H9 (cell line): ENCODE measurements around the gene YAP1. TPM values are rescaled to one million over a fixed set of nuclear protein-coding genes. Genes with fewer than 3 reads are reported as not detected.

ENCODE experiments used
- DNase-seq: peaks from one replicate; pipeline ENCODE4 v3.0.0-alpha.2; 2017
- H2AFZ ChIP-seq: one replicate; pipeline ENCODE4 v1.6.1; 2013; ENCODE audit warnings: mild to moderate bottlenecking, low read length, control low read depth, moderate library complexity
- H2AK5ac ChIP-seq: 2 replicates; pipeline ENCODE4 v1.6.1; 2013; ENCODE audit warnings: low read length, control low read depth, mixed read lengths; ENCODE audit not compliant: insufficient read length
- H2BK120ac ChIP-seq: one replicate; pipeline ENCODE4 v1.6.1; 2013; ENCODE audit warnings: low read depth, mild to moderate bottlenecking, low read length, control low read depth, inconsistent platforms; ENCODE audit not compliant: poor library complexity, severe bottlenecking
- H2BK12ac ChIP-seq: 2 replicates; pipeline ENCODE4 v1.6.1; 2013; ENCODE audit warnings: low read length, control low read depth, mixed read lengths, low read depth; ENCODE audit not compliant: insufficient read length
- H2BK15ac ChIP-seq: 2 replicates; pipeline ENCODE4 v1.6.1; 2013; ENCODE audit warnings: low read depth, low read length, control low read depth
- H2BK20ac ChIP-seq: one replicate; pipeline ENCODE4 v1.6.1; 2013; ENCODE audit warnings: low read depth, mild to moderate bottlenecking, low read length, control low read depth, inconsistent platforms; ENCODE audit not compliant: poor library complexity, severe bottlenecking
- H2BK5ac ChIP-seq: 2 replicates; pipeline ENCODE4 v1.6.1; 2013; ENCODE audit warnings: low read length, control low read depth, mixed read lengths; ENCODE audit not compliant: insufficient read length
- H3K14ac ChIP-seq: 2 replicates; pipeline ENCODE4 v1.6.1; 2013; ENCODE audit warnings: low read length, control low read depth; ENCODE audit not compliant: insufficient read depth
- H3K18ac ChIP-seq: 2 replicates; pipeline ENCODE4 v1.6.1; 2013; ENCODE audit warnings: low read depth, mild to moderate bottlenecking, mixed read lengths, low read length, control low read depth; ENCODE audit not compliant: insufficient read length
- H3K23ac ChIP-seq: 2 replicates; pipeline ENCODE4 v1.6.1; 2013; ENCODE audit warnings: low read length, control low read depth, mixed read lengths, low read depth; ENCODE audit not compliant: insufficient read length
- H3K23me2 ChIP-seq: 2 replicates; pipeline ENCODE4 v1.6.1; 2013; ENCODE audit warnings: low read depth, mild to moderate bottlenecking, mixed read lengths, low read length, control low read depth; ENCODE audit not compliant: insufficient read length, poor library complexity, severe bottlenecking
- H3K27ac ChIP-seq: 2 replicates; pipeline ENCODE4 v1.5.1; 2013; ENCODE audit warnings: low read length, control low read depth, mixed read lengths, low read depth; ENCODE audit not compliant: insufficient read length
- H3K27me3 ChIP-seq: 2 replicates; pipeline ENCODE4 v1.6.1; 2013; ENCODE audit warnings: low read length, control low read depth, inconsistent platforms; ENCODE audit not compliant: insufficient read depth
- H3K4ac ChIP-seq: 2 replicates; pipeline ENCODE4 v1.6.1; 2013; ENCODE audit warnings: low read depth, mild to moderate bottlenecking, control low read depth, inconsistent platforms, low read length, moderate library complexity
- H3K4me1 ChIP-seq: 2 replicates; pipeline ENCODE4 v1.6.1; 2013; ENCODE audit warnings: low read length, control low read depth, inconsistent platforms; ENCODE audit not compliant: insufficient read depth
- H3K4me2 ChIP-seq: 2 replicates; pipeline ENCODE4 v1.6.1; 2013; ENCODE audit warnings: low read length, control low read depth, mixed read lengths; ENCODE audit not compliant: insufficient read length, insufficient read depth
- H3K56ac ChIP-seq: 2 replicates; pipeline ENCODE4 v1.6.1; 2013; ENCODE audit warnings: low read depth, mild to moderate bottlenecking, mixed read lengths, low read length, control low read depth; ENCODE audit not compliant: insufficient read length
- H3K79me1 ChIP-seq: 2 replicates; pipeline ENCODE4 v1.6.1; 2013; ENCODE audit warnings: low read depth, mild to moderate bottlenecking, moderate library complexity, low read length, control low read depth, inconsistent platforms; ENCODE audit not compliant: insufficient read depth, poor library complexity, severe bottlenecking
- H3K79me2 ChIP-seq: 2 replicates; pipeline ENCODE4 v1.6.1; 2013; ENCODE audit warnings: low read length, control low read depth, inconsistent platforms; ENCODE audit not compliant: insufficient read depth
- H3K9ac ChIP-seq: 2 replicates; pipeline ENCODE4 v1.6.1; 2013; ENCODE audit warnings: low read length, control low read depth, mixed read lengths; ENCODE audit not compliant: insufficient read length; ENCODE audit errors: extremely low read depth
- H3K9me3 ChIP-seq: one replicate; pipeline ENCODE4 v1.6.1; 2013; ENCODE audit warnings: low read depth, low read length, inconsistent platforms; ENCODE audit not compliant: control insufficient read depth
- H3T11ph ChIP-seq: one replicate; pipeline ENCODE4 v1.6.1; 2013; ENCODE audit warnings: mild to moderate bottlenecking, low read length, control low read depth, inconsistent platforms
- H4K20me1 ChIP-seq: one replicate; pipeline ENCODE4 v1.6.1; 2013; ENCODE audit not compliant: control insufficient read depth, insufficient read length, insufficient read depth
- H4K5ac ChIP-seq: 2 replicates; pipeline ENCODE4 v1.6.1; 2013; ENCODE audit warnings: low read depth, mild to moderate bottlenecking, mixed read lengths, low read length, control low read depth; ENCODE audit not compliant: insufficient read length
- H4K8ac ChIP-seq: replicated peaks from 2 replicates; pipeline ENCODE4 v1.6.1; 2013; ENCODE audit warnings: low read length, control low read depth, mixed read lengths, low read depth; ENCODE audit not compliant: insufficient read length
- H4K91ac ChIP-seq: 2 replicates; pipeline ENCODE4 v1.6.1; 2013; ENCODE audit warnings: low read depth, mild to moderate bottlenecking, moderate library complexity, mixed read lengths, low read length, control low read depth; ENCODE audit not compliant: insufficient read length
- H3K27ac Mint-ChIP-seq, 3 experiments: 2 replicates in 2 of 3; 3 replicates in 1 of 3; pipeline ENCODE4 v1.8.0; 2020 to 2021; ENCODE audit warnings: mixed read lengths in 3 of 3, mild to moderate bottlenecking in 1 of 3, moderate library complexity in 1 of 3
- H3K27me3 Mint-ChIP-seq: 2 replicates; pipeline ENCODE4 v1.8.0; 2021; ENCODE audit warnings: low read depth, mild to moderate bottlenecking, moderate library complexity, mixed read lengths
- H3K36me3 Mint-ChIP-seq, 3 experiments: 2 replicates in 2 of 3; 3 replicates in 1 of 3; pipeline ENCODE4 v1.8.0; 2020 to 2021; ENCODE audit warnings: low read depth in 3 of 3, mixed read lengths in 3 of 3; ENCODE audit not compliant: insufficient read depth in 1 of 3
- H3K4me1 Mint-ChIP-seq, 2 experiments: 2 replicates each; pipeline ENCODE4 v1.8.0; 2020; ENCODE audit warnings: mixed read lengths in 2 of 2
- H3K4me3 Mint-ChIP-seq, 2 experiments: 2 replicates in 1 of 2; 3 replicates in 1 of 2; pipeline ENCODE4 v1.8.0; 2020 to 2021; ENCODE audit warnings: mild to moderate bottlenecking in 2 of 2, mixed read lengths in 2 of 2, moderate library complexity in 1 of 2
- H3K9me3 Mint-ChIP-seq, 2 experiments: 2 replicates in 1 of 2; 3 replicates in 1 of 2; pipeline ENCODE4 v1.8.0; 2020; ENCODE audit warnings: mild to moderate bottlenecking in 2 of 2, mixed read lengths in 2 of 2, moderate library complexity in 1 of 2
- CTCF ChIP-seq: fragments of 200-600 bp; sonication (generic); conservative IDR thresholded peaks from 3 replicates; pipeline ENCODE4 v1.8.0; 2021; ENCODE audit warnings: antibody characterized with exemption, mild to moderate bottlenecking
- total RNA-seq: library from RNA; stranded (reverse); gene quantifications from 2 replicates; pipeline ENCODE4 v1.2.1, GENCODE V29; 2021

Gene YAP1
- total RNA-seq, 1 experiment from 2014 or later: 124 TPM

- H3K27ac Mint-ChIP-seq: no peak overlapping the region
- H3K27me3 ChIP-seq: no peaks in the 10 kb centered on the region
- H3K79me2 ChIP-seq: no peaks in the 10 kb centered on the region
- H4K5ac ChIP-seq: no peak overlapping the region
- H3K23ac ChIP-seq: no peak overlapping the region
- no peak overlapping the region for H4K8ac ChIP-seq
- H3K18ac ChIP-seq: no peak overlapping the region
- no peak overlapping the region for H3T11ph ChIP-seq
- no peak overlapping the region for H3K27ac ChIP-seq
- no peaks in the 10 kb centered on the region for H3K23me2 ChIP-seq
- H3K36me3 Mint-ChIP-seq: no peaks in the 10 kb centered on the region
- no peak overlapping the region for H2BK120ac ChIP-seq
- H3K4me2 ChIP-seq: no peak overlapping the region
- H3K4me1 ChIP-seq: no peaks in the 10 kb centered on the region
- no peak overlapping the region for H4K91ac ChIP-seq
- no peak overlapping the region for H2BK15ac ChIP-seq
- no peak for TF ChIP-seq CTCF
- H2AK5ac ChIP-seq: no peak overlapping the region
- no peaks in the 10 kb centered on the region for H3K9me3 Mint-ChIP-seq
- no peak overlapping the region for H2BK12ac ChIP-seq
- H2BK5ac ChIP-seq: no peak overlapping the region
- H2BK20ac ChIP-seq: no peak overlapping the region
- no peak overlapping the region for H3K9ac ChIP-seq
- no peak overlapping the region for H3K4me3 Mint-ChIP-seq
- peaks cover under 1% of the 10 kb centered on the region in 2 experiments; a peak in 3 of 4 replicates for H3K4me1 Mint-ChIP-seq
- no peaks in the 10 kb centered on the region for H3K79me1 ChIP-seq
- no peak overlapping the region for H3K4ac ChIP-seq
- no peaks in the 10 kb centered on the region for H3K27me3 Mint-ChIP-seq
- no peaks in the 10 kb centered on the region for H4K20me1 ChIP-seq
- no peak overlapping the region for H3K56ac ChIP-seq
- H3K9me3 ChIP-seq: no peaks in the 10 kb centered on the region
- no peak overlapping the region for H3K14ac ChIP-seq
- no peak overlapping the region for H2AFZ ChIP-seq
- no peak for DNase-seq
Measured at GRCh38 chr11:102079625-102080024, 30.6 kb upstream of the YAP1 start.
